GM21717 (cell line): ENCODE data around the gene MAGED4B.
"Not testable (repeated sequence)": the region's sequence is repeated elsewhere in the genome, so short reads cannot be mapped to it uniquely, and the experiment has no call there.

Experiments used
- ATAC-seq: cut with Tn5 transposase; IDR thresholded peaks from one replicate; pipeline ENCODE4 v1.9.1; 2021; ENCODE audit warnings: mild to moderate bottlenecking, moderate library complexity; ENCODE audit not compliant: unreplicated experiment

Gene MAGED4B

GRCh38 chrX:52068666-52069640 lies at the start of gene MAGED4B:
MAGED4B (minus strand) TSS chrX:52069183; CDS start chrX:52068172, 1,011 bp downstream.
- not testable (repeated sequence) for ATAC-seq

DNA sequence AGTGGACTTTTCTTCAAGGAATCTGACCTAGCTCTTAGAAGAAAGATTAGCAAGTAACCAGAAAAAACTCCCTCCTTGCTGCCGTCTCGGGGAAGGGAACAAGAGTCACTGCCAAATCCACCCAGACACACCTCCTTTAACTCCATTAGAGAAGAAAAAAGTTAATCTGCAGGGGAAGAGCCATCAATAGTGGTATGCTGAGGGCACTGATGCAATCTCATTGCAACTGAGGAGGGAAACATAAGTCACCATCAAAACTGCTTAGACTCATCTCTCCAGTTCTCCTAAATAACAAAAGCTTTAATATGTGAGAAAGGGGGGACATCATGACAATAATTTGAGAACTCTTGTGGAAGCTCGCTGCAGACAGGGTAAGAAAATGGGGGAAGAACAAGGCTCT lies 49.3 kb upstream of the MAGED4B start:
- ATAC-seq = no peak

GRCh38 chrX:52082578-52082977 lies 13.6 kb upstream of the MAGED4B start:
- no peak for ATAC-seq

- ATAC-seq = no peak
These were observed 9.1 kb upstream of the MAGED4B start for GRCh38 chrX:52078131-52078530.

DNA sequence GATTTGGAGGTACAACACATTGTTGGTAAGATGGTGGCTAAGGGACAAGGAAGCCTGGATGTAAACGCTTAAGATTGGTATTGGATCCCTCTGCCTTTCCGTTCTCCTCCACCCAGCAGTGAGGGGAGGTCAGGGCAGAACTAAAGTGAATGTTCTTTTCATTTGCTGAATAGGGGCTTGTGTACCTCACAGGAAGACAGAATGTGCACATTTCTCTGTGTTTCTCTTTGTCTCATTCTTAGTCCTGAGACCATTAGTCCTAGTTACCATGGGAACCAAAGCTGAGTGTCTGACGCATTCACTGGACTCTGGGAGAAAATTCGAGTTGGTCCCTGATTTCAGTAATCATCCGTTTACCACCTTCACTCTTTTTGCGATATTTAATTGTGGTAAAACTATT lies 26.7 kb downstream of the MAGED4B start:
- not testable (repeated sequence) for ATAC-seq

GRCh38 chrX:52034211-52034610 lies 34.8 kb downstream of the MAGED4B start:
- ATAC-seq = no peak

DNA sequence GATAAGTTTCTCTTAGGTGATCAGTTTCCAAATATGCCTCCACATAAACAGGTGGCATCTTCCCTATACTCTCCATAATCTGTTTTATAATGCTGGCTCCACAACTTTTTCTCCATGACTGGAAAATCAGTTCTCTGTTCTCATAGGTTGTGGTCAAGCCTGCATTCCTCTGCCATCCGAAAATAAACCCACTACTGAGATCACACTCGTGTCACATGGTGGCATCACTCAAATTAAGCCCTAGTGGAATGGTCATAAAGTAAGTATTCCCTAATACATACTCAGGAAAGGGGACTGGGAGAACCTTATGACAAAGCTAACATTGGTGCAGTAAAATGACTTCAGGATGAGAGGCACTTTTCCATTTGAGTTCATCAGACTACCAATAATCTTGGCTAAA lies 37.6 kb downstream of the MAGED4B start:
- no peak for ATAC-seq

DNA sequence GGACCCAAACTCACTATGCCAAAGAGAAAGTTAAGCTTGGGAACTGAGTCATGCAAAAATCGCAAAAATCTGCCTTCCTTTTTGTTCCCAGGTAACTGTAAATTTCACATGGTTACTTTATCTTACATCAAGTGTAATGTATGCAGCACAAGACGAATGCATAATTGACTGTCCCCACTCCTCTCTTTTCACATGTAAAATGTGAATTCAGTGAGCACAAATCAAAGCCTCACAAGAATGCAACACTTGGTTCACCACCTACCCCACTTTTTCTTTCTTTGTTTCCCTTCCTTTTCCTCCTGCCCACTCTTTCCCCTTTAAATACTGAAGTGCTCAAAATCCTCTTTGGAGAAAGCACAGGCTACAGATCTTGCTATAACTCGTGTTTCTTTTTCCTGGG lies 53.2 kb downstream of the MAGED4B start:
- no peak for ATAC-seq
